NCI-H2171 treated with DMSO at 0.1 percent for 48 hours (cell line): ENCODE measurements around the gene NUCB1.
A peak's percentile ranks its signal among the peaks of the same experiment; 100 is the strongest.
"Not testable (repeated sequence)": the region's sequence is repeated elsewhere in the genome, so short reads cannot be mapped to it uniquely, and the experiment has no call there.

Experiments used
- DNase-seq: peaks from one replicate; lab custom pipeline; 2025; lab: John Stamatoyannopoulos, UW

Gene NUCB1

DNA sequence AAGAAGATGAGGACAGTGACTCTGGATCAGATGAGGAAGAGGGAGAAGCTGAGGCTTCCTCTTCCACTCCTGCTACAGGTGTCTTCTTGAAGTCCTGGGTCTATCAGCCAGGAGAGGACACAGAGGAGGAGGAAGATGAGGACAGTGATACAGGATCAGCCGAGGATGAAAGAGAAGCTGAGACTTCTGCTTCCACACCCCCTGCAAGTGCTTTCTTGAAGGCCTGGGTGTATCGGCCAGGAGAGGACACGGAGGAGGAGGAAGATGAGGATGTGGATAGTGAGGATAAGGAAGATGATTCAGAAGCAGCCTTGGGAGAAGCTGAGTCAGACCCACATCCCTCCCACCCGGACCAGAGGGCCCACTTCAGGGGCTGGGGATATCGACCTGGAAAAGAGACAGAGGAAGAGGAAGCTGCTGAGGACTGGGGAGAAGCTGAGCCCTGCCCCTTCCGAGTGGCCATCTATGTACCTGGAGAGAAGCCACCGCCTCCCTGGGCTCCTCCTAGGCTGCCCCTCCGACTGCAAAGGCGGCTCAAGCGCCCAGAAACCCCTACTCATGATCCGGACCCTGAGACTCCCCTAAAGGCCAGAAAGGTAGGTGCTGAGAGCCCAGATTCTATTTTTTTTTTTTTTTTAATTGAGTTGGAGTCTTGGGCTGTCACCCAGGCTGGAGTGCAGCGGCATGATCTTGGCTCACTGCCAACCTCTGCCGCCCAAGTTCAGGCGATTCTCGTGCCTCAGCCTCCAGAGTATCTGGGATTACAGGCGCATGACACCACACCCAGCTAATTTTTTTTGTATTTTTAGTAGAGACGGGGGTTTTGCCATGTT is 25.6 kb upstream of the NUCB1 start:
- DNase-seq, result no peak

DNA sequence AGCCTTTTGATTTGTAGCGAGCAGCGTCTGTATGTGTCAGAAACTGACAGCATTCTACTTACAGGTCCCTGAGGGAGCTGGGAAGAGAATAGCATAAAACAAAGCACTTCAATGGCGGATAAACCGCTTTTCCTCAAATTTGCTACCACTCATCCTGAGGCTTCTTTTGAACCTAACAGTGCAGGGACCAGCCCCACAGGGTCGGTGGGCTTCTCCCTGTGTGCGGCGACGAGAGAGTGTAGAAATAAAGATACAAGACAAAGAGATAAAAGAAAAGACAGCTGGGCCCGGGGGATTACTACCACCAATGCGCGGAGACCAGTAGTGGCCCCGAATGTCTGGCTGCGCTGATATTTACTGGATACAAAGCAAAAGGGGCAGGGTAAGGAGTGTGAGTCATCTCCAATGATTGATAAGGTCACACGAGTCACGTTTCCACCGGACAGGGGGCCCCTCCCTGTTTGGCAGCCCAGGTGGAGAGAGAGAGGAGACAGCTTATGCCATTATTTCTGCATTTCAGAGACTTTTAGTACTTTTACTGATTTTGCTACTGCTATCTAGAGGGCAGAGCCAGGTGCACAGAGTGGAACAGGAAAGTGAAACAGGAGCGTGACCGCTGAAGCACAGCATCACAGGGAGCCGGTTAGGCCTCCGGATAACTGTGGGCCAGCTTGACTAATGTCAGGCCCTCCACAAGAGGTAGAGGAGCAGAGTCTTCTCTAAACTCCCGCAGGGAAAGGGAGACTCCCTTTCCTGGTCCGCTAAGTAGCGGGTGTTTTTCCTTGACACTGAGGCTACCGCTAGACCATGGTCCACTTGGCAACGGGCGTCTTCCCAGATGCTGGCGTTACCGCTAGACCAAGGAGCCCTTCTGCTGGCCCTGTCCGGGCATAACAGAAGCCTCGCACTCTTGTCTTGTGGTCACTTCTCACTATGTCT is 23.8 kb upstream of the NUCB1 start:
- DNase-seq, result not testable (repeated sequence)

DNA sequence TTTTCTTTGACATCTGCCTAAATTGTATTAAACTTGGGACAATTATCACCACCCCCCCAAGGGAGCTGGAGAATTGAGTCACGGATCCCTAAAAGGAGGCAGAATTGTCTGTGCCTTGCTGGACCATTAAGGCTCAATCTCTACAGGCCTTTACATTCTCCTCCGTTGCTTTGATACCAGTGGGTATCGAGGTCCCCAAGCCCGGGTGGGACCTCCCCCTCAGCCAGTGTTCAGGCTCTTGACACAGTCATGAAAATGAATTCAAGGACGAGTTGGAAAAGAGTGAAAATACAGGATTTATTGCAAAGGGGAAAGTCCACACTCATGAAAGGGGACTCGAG is 22.3 kb upstream of the NUCB1 start:
- no peak for DNase-seq

DNA sequence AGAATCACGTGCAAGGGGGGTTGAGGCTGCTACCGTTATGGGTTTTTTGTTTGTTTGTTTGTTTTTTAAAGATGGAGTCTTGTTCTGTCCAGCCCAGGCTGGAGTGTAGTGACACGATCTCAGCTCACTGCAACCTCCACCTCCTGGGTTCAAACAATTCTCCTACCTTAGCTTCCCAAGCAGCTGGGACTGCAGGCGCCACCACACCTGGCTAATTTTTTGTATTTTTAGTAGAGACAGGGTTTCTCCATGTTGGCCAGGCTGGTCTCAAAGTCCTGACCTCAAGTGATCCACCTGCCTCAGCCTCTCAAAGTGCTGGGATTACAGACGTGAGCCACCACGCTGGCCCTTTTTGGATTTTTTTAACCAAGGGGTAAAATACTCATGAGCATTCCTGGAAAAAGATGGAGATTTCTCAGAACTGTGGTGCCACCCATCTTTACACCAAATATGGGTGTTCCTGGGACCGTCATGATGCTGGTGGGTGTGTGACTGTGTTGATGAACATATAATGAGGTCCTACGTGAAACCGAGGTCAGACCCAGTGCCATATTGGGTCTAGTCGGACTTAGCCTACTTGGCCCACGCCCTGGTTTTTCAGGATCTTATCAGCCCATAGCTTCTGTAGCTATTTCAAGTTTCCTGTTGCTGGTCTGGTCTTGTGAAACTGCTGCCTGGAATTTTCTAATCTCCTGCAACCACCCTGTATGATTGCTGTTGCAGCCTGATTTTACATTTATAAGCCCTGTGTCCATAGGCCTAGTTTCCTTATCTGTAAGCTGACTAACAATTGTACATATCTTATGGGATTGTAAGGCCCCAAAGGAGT is 21.7 kb upstream of the NUCB1 start:
- DNase-seq, result no peak

DNA sequence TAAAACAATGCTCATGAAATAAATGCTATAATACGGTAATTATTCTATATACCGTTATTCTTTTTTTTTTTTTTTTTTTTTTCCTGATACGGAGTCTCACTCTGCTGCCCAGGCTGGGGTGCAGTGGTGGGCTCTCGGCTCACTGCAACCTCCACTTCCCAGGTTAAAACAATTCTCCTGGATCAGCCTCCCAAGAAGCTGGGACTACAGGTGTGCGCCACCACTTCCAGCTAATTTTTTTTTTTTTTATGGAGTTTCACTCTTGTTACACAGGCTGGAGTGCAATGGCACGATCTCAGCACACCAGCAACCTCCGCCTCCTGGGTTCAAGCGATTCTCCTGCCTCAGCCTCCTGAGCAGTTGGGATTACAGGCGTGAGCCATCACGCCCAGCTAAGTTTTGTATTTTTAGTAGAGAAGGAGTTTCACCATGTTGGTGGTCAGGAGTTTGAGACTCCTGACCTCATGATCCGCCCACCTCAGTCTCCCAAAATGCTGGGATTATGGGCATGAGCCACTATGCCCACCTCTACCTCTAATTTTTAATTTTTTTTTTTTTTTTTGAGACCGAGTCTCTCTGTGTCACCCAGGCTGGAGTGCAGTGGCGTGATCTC is 21.0 kb upstream of the NUCB1 start:
- DNase-seq, result no peak

DNA sequence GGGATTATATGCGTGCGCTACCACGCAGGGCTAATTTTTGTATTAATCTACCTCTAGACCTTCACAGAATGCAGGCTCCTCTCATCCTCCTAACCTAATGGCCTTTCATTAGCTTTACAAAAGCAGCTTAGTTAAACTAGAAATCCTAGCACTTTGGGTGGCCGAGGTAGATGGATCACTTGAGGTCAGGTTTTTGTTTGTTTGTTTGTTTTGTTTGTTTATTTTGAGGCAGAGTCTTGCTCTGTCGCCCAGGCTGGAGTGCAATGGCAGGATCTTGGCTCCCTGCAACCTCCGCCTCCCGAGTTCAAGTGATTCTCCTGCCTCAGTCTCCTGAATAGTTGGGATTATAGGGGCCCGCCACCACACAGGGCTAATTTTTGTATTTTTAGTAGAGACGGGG is 20.4 kb upstream of the NUCB1 start:
- not testable (repeated sequence) for DNase-seq

DNA sequence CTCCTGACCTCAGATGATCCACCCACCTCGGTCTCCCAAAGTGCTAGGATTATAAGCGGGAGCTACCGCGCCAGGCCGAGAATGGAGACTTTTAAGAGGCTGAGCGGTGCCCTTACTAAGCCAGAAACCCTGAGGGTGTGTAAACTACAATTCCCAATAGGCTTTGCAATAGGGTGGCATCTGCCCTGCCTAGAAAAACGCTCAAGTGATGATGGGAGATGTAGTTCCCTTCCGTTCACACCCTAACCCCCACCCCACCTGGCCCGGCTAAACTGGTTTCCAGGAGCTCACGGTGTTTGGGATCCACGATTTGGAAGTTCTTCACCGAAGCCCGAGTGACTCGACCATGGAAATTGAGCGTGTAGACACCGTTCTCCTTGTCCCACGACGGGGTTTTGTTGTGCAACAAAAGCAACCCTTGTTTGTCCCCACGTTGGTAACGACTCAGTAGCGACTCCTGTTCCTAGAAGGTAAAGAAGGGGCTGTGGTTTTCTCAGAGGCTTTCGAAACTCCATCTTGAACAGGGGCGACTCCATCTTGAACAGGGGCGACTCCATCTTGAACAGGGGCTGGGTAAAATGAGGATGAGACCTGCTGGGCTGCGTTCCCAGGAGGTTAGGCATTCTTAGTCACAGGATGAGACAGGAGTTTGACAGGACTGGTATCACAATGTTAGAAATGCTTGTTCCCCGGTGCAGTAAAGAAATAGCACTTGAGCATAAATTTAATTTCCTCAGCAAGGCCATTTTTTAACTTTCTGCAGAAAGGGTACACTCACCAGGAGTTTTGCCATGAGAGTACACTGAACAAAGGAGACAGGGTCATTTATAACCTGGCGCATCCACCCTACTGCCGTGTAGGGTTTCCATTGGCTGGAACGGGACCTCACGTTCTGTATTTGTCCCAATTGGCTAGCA is 18.1 kb upstream of the NUCB1 start:
- peak; percentile 41 for DNase-seq

DNA sequence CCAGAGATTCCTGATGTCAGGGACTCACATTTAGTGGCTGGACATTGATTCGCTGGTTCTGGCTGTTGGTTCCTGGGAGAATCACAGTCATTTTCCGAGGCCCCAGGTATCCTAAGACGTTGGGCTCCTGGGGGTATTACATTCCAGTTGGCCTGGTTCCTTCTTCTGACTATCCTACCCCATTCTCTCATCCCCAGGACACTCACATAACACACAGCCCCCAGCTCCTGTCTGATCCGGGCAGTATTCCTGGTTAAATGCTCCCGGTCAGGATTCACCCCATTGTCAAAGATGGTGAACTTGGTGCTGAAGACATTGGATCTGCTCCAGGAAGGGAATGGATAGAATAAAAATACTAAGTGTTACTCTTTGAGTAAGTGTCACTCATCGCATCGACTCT is 16.4 kb upstream of the NUCB1 start:
- DNase-seq, result no peak

DNA sequence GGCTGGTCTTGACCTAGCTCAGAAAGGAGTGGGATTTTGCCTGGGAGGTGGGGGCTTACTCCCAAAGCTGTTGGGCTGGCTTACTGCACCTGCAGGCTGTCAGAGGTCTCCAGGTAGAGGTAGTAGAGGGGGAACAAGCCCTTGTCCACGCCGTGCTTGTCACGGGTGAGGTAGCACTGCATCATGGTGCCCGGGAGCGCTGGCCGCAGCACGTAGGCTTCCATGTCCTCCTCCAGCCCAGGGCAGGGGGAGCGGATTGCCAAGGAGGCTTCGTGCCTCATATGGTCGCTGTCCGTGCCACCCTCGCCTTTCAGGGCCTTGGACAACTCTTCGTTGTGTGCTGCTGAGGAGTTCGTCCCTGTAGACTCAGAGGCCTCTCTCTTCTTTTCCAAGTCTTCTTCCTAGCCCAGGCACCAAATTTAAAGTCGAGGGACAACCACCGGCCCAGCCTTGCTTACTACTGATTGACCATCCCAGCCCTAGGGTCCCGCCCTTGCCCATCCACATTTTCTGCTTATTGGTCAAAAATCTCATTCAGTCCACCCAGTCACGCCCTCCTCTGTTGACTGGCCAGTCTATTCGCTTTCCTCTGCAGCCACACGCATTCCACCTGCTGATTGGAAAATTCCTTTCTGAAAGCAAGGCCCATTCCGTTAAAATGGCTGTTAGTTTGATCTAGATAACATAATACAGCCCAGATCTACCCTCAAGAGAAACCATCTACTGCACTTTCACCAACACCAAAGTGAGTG is 12.1 kb upstream of the NUCB1 start:
- no peak for DNase-seq

DNA sequence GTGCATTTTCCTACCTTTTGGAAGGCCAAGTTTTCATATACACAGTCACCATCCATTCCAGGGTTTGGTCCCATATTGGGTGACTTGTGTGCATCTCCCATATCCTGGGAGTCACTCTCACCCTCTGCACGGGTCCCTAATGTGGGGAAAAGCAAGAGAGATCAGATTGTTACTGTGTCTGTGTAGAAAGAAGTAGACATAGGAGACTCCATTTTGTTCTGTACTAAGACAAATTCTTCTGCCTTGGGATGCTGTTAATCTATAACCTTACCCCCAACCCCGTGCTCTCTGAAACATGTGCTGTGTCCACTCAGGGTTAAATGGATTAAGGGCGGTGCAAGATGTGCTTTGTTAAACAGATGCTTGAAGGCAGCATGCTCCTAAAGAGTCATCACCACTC is 10.6 kb upstream of the NUCB1 start:
- DNase-seq, result not testable (repeated sequence)

DNA sequence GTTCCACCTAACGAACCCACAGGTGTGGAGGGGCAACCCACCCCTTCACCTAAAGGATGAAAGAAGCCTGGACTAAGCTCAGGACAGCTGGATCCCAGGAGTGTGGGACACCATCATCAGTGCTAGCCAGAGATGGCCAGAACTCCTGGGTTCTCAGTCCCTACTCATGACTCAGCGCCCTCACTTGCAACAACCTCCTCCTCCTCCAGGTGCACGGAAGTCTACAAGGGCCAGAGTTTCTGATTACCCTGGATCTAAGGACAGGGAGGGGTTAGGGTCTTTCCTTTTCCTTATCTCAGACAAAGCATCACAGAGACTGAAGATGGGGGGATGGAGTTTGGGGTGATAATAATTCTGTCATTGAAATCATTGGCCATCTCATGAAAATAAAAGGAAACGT is 9.6 kb upstream of the NUCB1 start:
- DNase-seq, result no peak

DNA sequence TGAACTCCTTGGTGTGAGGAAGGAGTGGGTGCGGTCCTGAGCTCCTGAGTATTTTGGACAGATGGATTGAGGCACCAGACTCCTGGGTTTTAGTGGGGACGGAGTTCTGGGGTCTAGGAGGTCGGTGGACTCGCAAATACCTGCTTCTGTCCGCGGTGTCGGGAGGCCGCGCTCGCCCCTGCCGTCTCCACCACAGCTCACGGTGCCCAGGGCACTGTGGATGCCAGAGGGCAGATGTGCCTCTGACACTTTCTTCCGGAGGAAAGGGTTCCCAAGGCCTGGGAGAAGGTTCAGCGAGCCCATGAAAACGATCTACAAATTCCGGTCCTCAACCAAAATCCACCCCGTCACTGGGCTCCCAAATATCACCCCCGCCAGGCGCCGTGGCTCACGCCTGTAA is 4.9 kb upstream of the NUCB1 start:
- DNase-seq, result no peak

DNA sequence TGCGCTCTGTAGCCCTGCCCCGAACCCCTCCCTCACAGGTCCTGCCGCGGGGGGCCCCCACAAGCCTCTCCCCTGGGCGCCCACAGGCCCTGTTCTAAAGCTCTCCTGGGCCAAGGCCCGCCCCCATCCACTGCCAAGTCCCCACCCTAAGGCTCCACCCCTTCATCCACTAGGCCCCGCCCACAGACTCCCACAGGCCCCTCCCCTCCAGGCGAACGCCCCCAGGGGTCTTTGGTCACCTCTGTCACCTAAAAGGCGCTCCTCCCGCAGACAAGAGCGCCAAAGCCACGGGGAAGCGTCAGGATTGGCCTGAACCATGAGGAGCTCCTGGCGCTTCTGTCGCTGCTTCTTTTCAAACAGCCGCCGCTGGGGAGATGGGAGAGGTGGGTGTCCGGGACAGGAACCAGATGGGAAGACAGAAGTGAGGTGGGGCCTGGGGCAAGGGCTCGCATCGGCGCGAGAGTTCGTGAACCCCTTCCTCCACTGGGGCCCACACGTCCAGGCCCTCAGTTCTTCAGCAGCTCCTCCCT is 3.9 kb upstream of the NUCB1 start:
- no peak for DNase-seq

DNA sequence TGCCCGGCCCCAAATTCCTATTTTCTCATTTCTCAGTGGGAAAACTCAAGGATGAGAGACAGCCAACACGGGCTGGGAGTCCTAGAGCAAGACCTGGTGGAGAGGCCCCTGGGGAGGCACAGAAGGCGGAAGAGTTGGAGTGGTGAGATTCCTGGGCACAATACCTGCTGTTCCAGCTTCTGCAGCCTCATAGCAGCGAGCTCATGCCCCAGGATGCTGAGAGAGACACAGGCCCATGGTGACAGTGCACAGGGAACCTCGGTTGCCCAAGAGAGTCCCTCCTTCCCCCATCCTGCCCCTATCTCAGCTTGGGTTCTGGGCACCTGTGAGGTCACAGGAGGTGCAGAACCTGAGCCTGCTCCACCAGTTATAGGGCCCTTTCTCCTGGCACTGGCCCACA is 2.9 kb upstream of the NUCB1 start:
- DNase-seq, result peak; percentile 31

DNA sequence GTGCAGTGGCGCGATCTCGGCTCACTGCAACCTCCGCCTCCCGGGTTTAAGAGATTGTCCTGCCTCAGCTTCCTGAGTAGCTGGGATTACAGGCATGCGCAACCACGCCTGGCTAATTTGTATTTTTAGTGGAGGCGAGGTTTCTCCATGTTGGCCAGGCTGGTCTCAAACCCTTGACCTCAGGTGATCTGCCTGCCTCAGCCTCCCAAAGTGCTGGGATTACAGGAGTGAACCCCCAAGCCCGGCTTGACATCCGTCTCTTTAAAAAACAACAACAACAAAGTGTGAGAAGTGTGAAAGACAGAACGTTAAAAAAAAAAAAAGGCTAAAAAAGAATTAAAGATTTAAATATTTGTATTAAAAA is 744 bp upstream of the NUCB1 start:
- not testable (repeated sequence) for DNase-seq

DNA sequence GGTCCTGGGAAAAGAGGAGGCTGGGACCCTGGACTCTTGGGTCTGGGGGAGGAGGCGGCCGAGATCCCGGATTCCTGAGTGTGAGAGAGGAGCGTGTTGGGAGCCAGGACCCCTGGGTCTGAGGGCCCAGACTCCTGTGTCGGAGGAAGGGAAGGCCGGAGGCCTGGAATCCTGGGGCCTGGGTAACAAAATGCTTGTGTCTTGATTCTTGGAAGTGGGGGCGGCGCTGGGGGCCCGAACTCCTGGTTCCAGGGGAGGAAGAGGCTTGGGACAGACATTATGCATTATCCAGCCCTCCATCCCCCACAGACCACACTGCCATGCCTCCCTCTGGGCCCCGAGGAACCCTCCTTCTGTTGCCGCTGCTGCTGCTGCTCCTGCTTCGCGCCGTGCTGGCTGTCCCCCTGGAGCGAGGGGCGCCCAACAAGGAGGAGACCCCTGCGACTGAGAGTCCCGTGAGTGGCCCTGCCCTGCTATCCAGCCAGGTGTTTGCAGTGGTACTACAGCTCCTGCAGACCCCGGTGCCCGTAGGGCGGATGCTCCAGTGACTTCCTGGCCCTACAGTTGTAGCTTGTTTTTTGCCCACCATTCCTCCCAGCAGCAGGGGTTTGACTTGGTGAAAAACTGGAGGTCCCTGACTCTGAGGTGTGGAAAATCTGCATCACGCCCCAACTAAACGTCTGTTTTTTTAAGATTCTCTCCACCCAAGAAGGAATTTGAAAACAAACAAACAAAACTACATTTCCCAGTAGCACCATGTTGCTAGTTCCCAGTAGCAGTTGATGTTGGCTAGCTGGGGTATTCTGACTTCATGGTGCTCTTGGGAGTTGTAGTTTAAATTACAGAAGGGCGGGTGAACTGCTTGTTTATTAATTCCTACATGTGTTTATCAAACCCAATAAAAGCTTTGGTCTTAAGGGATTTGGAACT is 630 bp downstream of the NUCB1 start:
- DNase-seq, result peak; percentile 21

DNA sequence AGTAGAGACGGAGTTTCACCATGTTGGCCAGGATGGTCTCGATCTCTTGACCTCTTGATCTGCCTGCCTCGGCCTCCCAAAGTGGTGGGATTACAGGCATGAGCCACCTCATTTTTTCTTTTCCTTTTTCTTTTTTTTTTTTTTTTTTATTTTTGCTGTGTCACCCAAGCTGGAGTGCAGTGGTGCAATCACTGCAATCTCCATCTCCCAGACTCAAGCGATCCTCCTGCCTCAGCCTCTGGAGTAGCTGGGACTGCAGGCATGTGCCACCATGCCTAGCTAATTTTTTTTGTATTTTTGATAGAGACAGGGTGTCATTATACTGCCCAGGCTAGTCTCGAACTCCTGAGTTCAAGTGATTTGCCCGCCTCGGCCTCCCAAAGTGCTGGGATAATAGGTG is 2.2 kb downstream of the NUCB1 start:
- DNase-seq, result not testable (repeated sequence)

DNA sequence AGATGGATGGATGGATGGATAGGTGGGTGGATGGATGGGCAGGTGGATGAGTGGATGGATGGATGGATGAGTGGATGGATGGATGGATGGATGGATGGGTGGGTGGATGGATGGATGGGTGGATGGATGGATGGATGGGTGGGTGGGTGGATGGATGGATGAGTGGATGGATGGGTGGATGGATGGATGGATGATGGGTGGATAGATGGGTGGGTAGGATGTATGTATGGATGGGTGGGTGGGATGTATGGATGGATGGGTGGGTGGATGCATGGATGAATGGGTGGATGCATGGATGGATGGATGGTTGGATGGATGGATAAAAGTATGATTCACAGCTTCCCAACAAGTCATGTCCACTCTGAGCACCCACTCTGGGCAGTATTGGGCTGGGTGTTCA is 3.7 kb downstream of the NUCB1 start:
- not testable (repeated sequence) for DNase-seq

DNA sequence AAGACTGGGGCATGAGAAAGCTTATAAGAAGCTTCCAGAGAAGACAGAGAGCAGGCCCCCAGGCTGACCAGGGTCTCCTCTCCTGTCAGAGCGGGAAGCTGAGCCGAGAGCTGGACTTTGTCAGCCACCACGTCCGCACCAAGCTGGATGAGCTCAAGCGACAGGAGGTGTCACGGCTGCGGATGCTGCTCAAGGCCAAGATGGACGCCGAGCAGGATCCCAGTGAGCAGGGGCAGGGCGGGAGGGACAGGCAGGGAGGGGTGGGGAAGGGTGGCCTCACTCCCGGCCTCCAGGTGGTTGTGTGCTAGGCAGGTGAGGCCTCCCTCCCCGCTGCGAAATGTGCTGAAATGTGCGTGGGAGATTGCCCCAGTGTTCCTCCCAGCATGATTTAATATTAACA is 5.6 kb downstream of the NUCB1 start:
- no peak for DNase-seq
